HEK293 (cell line): Measurements from ENCODE around the gene PER1.

Experiments used
- HIC1 ChIP-seq: fragments of 450-650 bp; formaldehyde crosslinking; IDR thresholded peaks from 2 replicates; pipeline ENCODE4 v1.5.1; 2016; ENCODE audit warnings: missing biosample characterization, missing genetic modification characterization
- HOXD13 ChIP-seq: sonication (generic); formaldehyde crosslinking; IDR thresholded peaks from 2 replicates; pipeline ENCODE4 v1.8.0; 2022; ENCODE audit warnings: missing genetic modification reagents, borderline replicate concordance
- KLF16 ChIP-seq: fragments of 450-650 bp; formaldehyde crosslinking; IDR thresholded peaks from 2 replicates; pipeline ENCODE4 v1.5.1; 2017; ENCODE audit warnings: missing biosample characterization, missing genetic modification characterization
- MYNN ChIP-seq: fragments of 450-650 bp; formaldehyde crosslinking; IDR thresholded peaks from 2 replicates; pipeline ENCODE4 v1.5.1; 2016; ENCODE audit warnings: missing biosample characterization, missing genetic modification characterization, borderline replicate concordance
- MZF1 ChIP-seq: fragments of 450-650 bp; formaldehyde crosslinking; IDR thresholded peaks from 2 replicates; pipeline ENCODE4 v1.5.1; 2017; ENCODE audit warnings: missing biosample characterization, missing genetic modification characterization, borderline replicate concordance
- PATZ1 ChIP-seq: fragments of 450-650 bp; formaldehyde crosslinking; IDR thresholded peaks from 2 replicates; pipeline ENCODE4 v1.5.1; 2016; ENCODE audit warnings: missing biosample characterization, missing genetic modification characterization
- PRDM10 ChIP-seq: fragments of 450-650 bp; formaldehyde crosslinking; IDR thresholded peaks from 2 replicates; pipeline ENCODE4 v1.5.1; 2016; ENCODE audit warnings: missing biosample characterization, missing genetic modification characterization
- PRDM2 ChIP-seq: fragments of 450-650 bp; formaldehyde crosslinking; IDR thresholded peaks from 2 replicates; pipeline ENCODE4 v1.5.1; 2016; ENCODE audit warnings: missing biosample characterization, missing genetic modification characterization, borderline replicate concordance
- PRDM4 ChIP-seq: fragments of 450-650 bp; formaldehyde crosslinking; IDR thresholded peaks from 2 replicates; pipeline ENCODE4 v1.5.1; 2017; ENCODE audit warnings: missing biosample characterization, missing genetic modification characterization
- ZNF114 ChIP-seq: fragments of 450-650 bp; formaldehyde crosslinking; IDR thresholded peaks from 2 replicates; pipeline ENCODE4 v1.5.0; 2017; ENCODE audit warnings: missing biosample characterization, missing genetic modification characterization
- ZNF214 ChIP-seq: fragments of 450-650 bp; formaldehyde crosslinking; IDR thresholded peaks from 2 replicates; pipeline ENCODE4 v1.5.1; 2017; ENCODE audit warnings: missing biosample characterization, mild to moderate bottlenecking, missing genetic modification characterization, borderline replicate concordance
- ZNF223 ChIP-seq: fragments of 450-650 bp; formaldehyde crosslinking; IDR thresholded peaks from 2 replicates; pipeline ENCODE4 v1.5.1; 2016; ENCODE audit warnings: missing biosample characterization, missing genetic modification characterization
- ZNF26 ChIP-seq: fragments of 450-650 bp; formaldehyde crosslinking; IDR thresholded peaks from 2 replicates; pipeline ENCODE4 v1.5.1; 2016; ENCODE audit warnings: missing biosample characterization, missing genetic modification characterization
- ZNF335 ChIP-seq: fragments of 450-650 bp; formaldehyde crosslinking; conservative IDR thresholded peaks from 2 replicates; pipeline ENCODE4 v1.5.1; 2016; ENCODE audit warnings: missing biosample characterization, missing genetic modification characterization
- ZNF449 ChIP-seq: fragments of 450-650 bp; formaldehyde crosslinking; IDR thresholded peaks from 2 replicates; pipeline ENCODE4 v1.5.1; 2017; ENCODE audit warnings: missing biosample characterization, mild to moderate bottlenecking, missing genetic modification characterization, moderate library complexity
- ZNF600 ChIP-seq: fragments of 450-650 bp; formaldehyde crosslinking; IDR thresholded peaks from 2 replicates; pipeline ENCODE4 v1.5.1; 2016; ENCODE audit warnings: missing biosample characterization, missing genetic modification characterization
- ZNF654 ChIP-seq: fragments of 450-650 bp; formaldehyde crosslinking; IDR thresholded peaks from 2 replicates; pipeline ENCODE4 v1.5.1; 2016; ENCODE audit warnings: low read depth, missing biosample characterization, missing genetic modification characterization
- ZNF76 ChIP-seq: fragments of 450-650 bp; formaldehyde crosslinking; IDR thresholded peaks from 2 replicates; pipeline ENCODE4; 2016; ENCODE audit warnings: low read depth, missing biosample characterization, missing genetic modification characterization, borderline replicate concordance
- ZXDB ChIP-seq: fragments of 450-650 bp; formaldehyde crosslinking; IDR thresholded peaks from 2 replicates; pipeline ENCODE4 v1.5.1; 2016; ENCODE audit warnings: missing biosample characterization, missing genetic modification characterization

PER1 gene

GRCh38 chr17:8175795-8176196 is 23.6 kb upstream of the PER1 start (continued):
- TF ChIP-seq ZNF76 (0 out of 2 replicates have a peak, but pooled peaks have one; percentile 20), ZNF114 (tag by site-specific recombination) (no peak), HOXD13 (no peak), ZNF214 (no peak), ZNF600 (tag by site-specific recombination) (peak; percentile 66; the same call in 1 of the 2 replicates), ZNF335 (tag by site-specific recombination) (peak; percentile 88), PATZ1 (peak; percentile 79), ZNF654 (tag by site-specific recombination) (no peak), KLF16 (tag by site-specific recombination) (no peak), ZNF26 (tag by site-specific recombination) (no peak), ZXDB (tag by site-specific recombination) (no peak), PRDM2 (tag by site-specific recombination) (no peak), ZNF223 (tag by site-specific recombination) (no peak), PRDM4 (tag by site-specific recombination) (no peak), MZF1 (no peak), ZNF449 (no peak), PRDM10 (tag by site-specific recombination) (peak; percentile 98), MYNN (tag by site-specific recombination) (no peak), HIC1 (tag by site-specific recombination) (no peak)
